NCI-H128 (cell line): ENCODE measurements around the gene KRT76.

Source experiments
- DNase-seq: peaks from one replicate; lab custom pipeline; 2025; ENCODE audit not compliant: unreplicated experiment; lab: John Stamatoyannopoulos, UW

Gene KRT76

GRCh38 chr12:52742196-52742580, 35.0 kb downstream of the KRT76 start:
- no peak for DNase-seq

GRCh38 chr12:52741375-52742195, 35.6 kb downstream of the KRT76 start:
- no peak for DNase-seq

GRCh38 chr12:52740584-52740983, 36.6 kb downstream of the KRT76 start:
- peak; percentile 44 for DNase-seq

- no peak for DNase-seq
Observed at GRCh38 chr12:52739963-52740362, 37.2 kb downstream of the KRT76 start.

- DNase-seq = no peak
Observed at GRCh38 chr12:52735816-52736632, 41.1 kb downstream of the KRT76 start.

GRCh38 chr12:52735106-52735505, 42.0 kb downstream of the KRT76 start:
- DNase-seq = no peak

- DNase-seq = no peak
Observed at GRCh38 chr12:52730793-52731192, 46.4 kb downstream of the KRT76 start.

GRCh38 chr12:52730383-52730782, 46.8 kb downstream of the KRT76 start:
- DNase-seq = no peak

GRCh38 chr12:52729147-52729546, 48.0 kb downstream of the KRT76 start:
- DNase-seq = no peak

- no peak for DNase-seq
Observed at GRCh38 chr12:52728374-52728773, 48.8 kb downstream of the KRT76 start.

- no peak for DNase-seq
Observed at GRCh38 chr12:52727037-52727436, 50.1 kb downstream of the KRT76 start.

- DNase-seq = no peak
Observed at GRCh38 chr12:52726451-52726850, 50.7 kb downstream of the KRT76 start.

- DNase-seq = no peak
Observed at GRCh38 chr12:52724384-52724783, 52.8 kb downstream of the KRT76 start.

GRCh38 chr12:52722680-52723079, 54.5 kb downstream of the KRT76 start:
- no peak for DNase-seq

GRCh38 chr12:52721838-52722470, 55.2 kb downstream of the KRT76 start:
- DNase-seq = no peak

GRCh38 chr12:52720365-52720886, 56.7 kb downstream of the KRT76 start:
- no peak for DNase-seq
